Astrocyte (in vitro differentiated cells and primary cell): ENCODE data around the gene PRXL2B. TPM values are rescaled to one million over a fixed set of nuclear protein-coding genes. Genes with fewer than 3 reads are reported as not detected.

Source experiments
- DNase-seq: peaks from one replicate; pipeline ENCODE4 v3.0.0-alpha.2; 2010; ENCODE audit warnings: low read depth
- FAIRE-seq: peaks from 2 replicates; lab custom pipeline; 2011; peaks lifted over from hg19 to GRCh38; lab: Jason Lieb, UNC
- H2AFZ ChIP-seq: 2 replicates; pipeline ENCODE4 v1.6.0; 2012; ENCODE audit warnings: low read depth, low read length, inconsistent platforms
- H3K27ac ChIP-seq: 2 replicates; pipeline ENCODE4 v1.5.1; 2011; ENCODE audit warnings: low read depth, low read length, inconsistent platforms
- H3K27me3 ChIP-seq: 2 replicates; pipeline ENCODE4 v1.6.0; 2011; ENCODE audit warnings: low read length, inconsistent platforms; ENCODE audit not compliant: insufficient read depth
- H3K36me3 ChIP-seq: 2 replicates; pipeline ENCODE4 v1.5.1; 2011; ENCODE audit warnings: low read length, inconsistent platforms; ENCODE audit not compliant: insufficient read depth
- H3K4me1 ChIP-seq: 2 replicates; pipeline ENCODE4 v1.5.1; 2011; ENCODE audit warnings: low read length, inconsistent platforms; ENCODE audit not compliant: insufficient read depth
- H3K4me2 ChIP-seq: 2 replicates; pipeline ENCODE4 v1.6.0; 2012; ENCODE audit warnings: low read length, inconsistent platforms
- H3K4me3 ChIP-seq: 2 replicates; pipeline ENCODE4 v1.5.1; 2011; ENCODE audit warnings: low read depth, mild to moderate bottlenecking, low read length, inconsistent platforms; ENCODE audit not compliant: insufficient read depth
- H3K79me2 ChIP-seq: 2 replicates; pipeline ENCODE4 v1.6.0; 2012; ENCODE audit warnings: mild to moderate bottlenecking, low read length, inconsistent platforms; ENCODE audit not compliant: insufficient read depth
- H3K9ac ChIP-seq: 2 replicates; pipeline ENCODE4 v1.6.0; 2012; ENCODE audit warnings: mild to moderate bottlenecking, low read length, inconsistent platforms
- H3K9me3 ChIP-seq: 2 replicates; pipeline ENCODE4 v1.5.1; 2012; ENCODE audit warnings: low read depth, mild to moderate bottlenecking, low read length, inconsistent platforms; ENCODE audit not compliant: insufficient read depth
- H4K20me1 ChIP-seq: 2 replicates; pipeline ENCODE4 v1.6.0; 2012; ENCODE audit warnings: low read length, inconsistent platforms; ENCODE audit not compliant: insufficient read depth
- H3K27ac Mint-ChIP-seq: one replicate; pipeline ENCODE4 v1.8.0; 2021; ENCODE audit warnings: mild to moderate bottlenecking, mixed read lengths; ENCODE audit not compliant: unreplicated experiment
- H3K27me3 Mint-ChIP-seq: one replicate; pipeline ENCODE4 v1.8.0; 2021; ENCODE audit warnings: low read depth, mixed read lengths; ENCODE audit not compliant: unreplicated experiment
- H3K36me3 Mint-ChIP-seq: one replicate; pipeline ENCODE4 v1.8.0; 2021; ENCODE audit warnings: low read depth, mixed read lengths; ENCODE audit not compliant: unreplicated experiment
- H3K4me1 Mint-ChIP-seq: one replicate; pipeline ENCODE4 v1.8.0; 2021; ENCODE audit warnings: low read depth, mixed read lengths; ENCODE audit not compliant: unreplicated experiment
- H3K4me3 Mint-ChIP-seq: one replicate; pipeline ENCODE4 v1.8.0; 2021; ENCODE audit warnings: mild to moderate bottlenecking, moderate library complexity, mixed read lengths; ENCODE audit not compliant: unreplicated experiment
- H3K9me3 Mint-ChIP-seq: one replicate; pipeline ENCODE4 v1.8.0; 2021; ENCODE audit warnings: mild to moderate bottlenecking, mixed read lengths; ENCODE audit not compliant: unreplicated experiment
- CTCF ChIP-seq: IDR thresholded peaks from 2 replicates; pipeline ENCODE4 v1.5.1; 2011; ENCODE audit warnings: low read depth, mild to moderate bottlenecking, inconsistent platforms, low read length, moderate library complexity; ENCODE audit not compliant: insufficient read depth
- EZH2 ChIP-seq: IDR thresholded peaks from 2 replicates; pipeline ENCODE4 v1.6.1; 2012; ENCODE audit warnings: mild to moderate bottlenecking, low read length, inconsistent platforms; ENCODE audit not compliant: insufficient read depth
- total RNA-seq: library from RNA; stranded (reverse); gene quantifications from 2 replicates; pipeline ENCODE4 v1.2.1, GENCODE V29; 2021

Gene PRXL2B
- total RNA-seq, 1 donor from 2014 or later = 19.2 TPM

DNA sequence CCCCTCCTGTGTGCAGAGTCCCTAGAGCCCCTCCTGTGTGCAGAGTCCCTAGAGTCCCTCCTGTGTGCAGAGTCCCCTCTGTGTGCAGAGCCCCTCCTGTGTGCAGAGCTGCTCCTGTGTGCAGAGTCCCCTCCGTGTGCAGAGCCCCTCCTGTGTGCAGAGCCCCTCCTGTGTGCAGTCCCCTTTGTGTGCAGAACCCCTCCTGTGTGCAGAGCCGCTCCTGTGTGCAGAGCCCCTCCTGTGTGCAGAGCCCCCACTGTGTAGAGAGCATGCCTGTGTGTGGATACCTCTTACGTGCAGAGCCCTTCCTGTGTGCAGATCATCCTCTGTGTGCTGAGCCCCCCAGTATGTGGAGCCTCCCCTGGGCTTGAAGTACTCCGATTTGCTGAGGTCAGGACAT is 48.2 kb upstream of the PRXL2B start:
- no peaks in the 10 kb centered on the region for H3K9me3 Mint-ChIP-seq
- H3K4me3 Mint-ChIP-seq = no peak overlapping the region
- H4K20me1 ChIP-seq = no peaks in the 10 kb centered on the region
- H3K27me3 ChIP-seq = peaks cover 2% of the 10 kb centered on the region
- H3K9me3 ChIP-seq = no peaks in the 10 kb centered on the region
- H3K4me1 Mint-ChIP-seq = peaks cover 10% of the 10 kb centered on the region
- no peak for DNase-seq
- H2AFZ ChIP-seq = no peak overlapping the region
- no peaks in the 10 kb centered on the region for H3K79me2 ChIP-seq
- H3K4me2 ChIP-seq = no peak overlapping the region
- no peak overlapping the region for H3K27ac ChIP-seq
- H3K27me3 Mint-ChIP-seq = peaks cover 30% of the 10 kb centered on the region
- no peak for FAIRE-seq
- H3K36me3 Mint-ChIP-seq = no peaks in the 10 kb centered on the region
- no peak overlapping the region for H3K27ac Mint-ChIP-seq
- no peak overlapping the region for H3K9ac ChIP-seq
- H3K4me1 ChIP-seq = peaks cover 28% of the 10 kb centered on the region
- H3K36me3 ChIP-seq = no peaks in the 10 kb centered on the region
- no peak overlapping the region for H3K4me3 ChIP-seq
- TF ChIP-seq EZH2 (no peak), CTCF (no peak)

GRCh38 chr1:2538872-2539271 is 47.7 kb upstream of the PRXL2B start:
- H3K4me3 Mint-ChIP-seq = no peak overlapping the region
- no peak overlapping the region for H3K27ac ChIP-seq
- no peaks in the 10 kb centered on the region for H3K9me3 Mint-ChIP-seq
- TF ChIP-seq EZH2 = no peak
- TF ChIP-seq CTCF = no peak
- no peaks in the 10 kb centered on the region for H4K20me1 ChIP-seq
- peaks cover 28% of the 10 kb centered on the region for H3K27me3 Mint-ChIP-seq
- H3K27me3 ChIP-seq = peaks cover 2% of the 10 kb centered on the region
- no peak for DNase-seq
- peaks cover 10% of the 10 kb centered on the region for H3K4me1 Mint-ChIP-seq
- no peak overlapping the region for H3K9ac ChIP-seq
- no peak for FAIRE-seq
- H3K79me2 ChIP-seq = no peaks in the 10 kb centered on the region
- H3K4me2 ChIP-seq = no peak overlapping the region
- H2AFZ ChIP-seq = no peak overlapping the region
- no peaks in the 10 kb centered on the region for H3K36me3 ChIP-seq
- H3K4me3 ChIP-seq = no peak overlapping the region
- no peaks in the 10 kb centered on the region for H3K9me3 ChIP-seq
- no peak overlapping the region for H3K27ac Mint-ChIP-seq
- peaks cover 29% of the 10 kb centered on the region for H3K4me1 ChIP-seq
- H3K36me3 Mint-ChIP-seq = no peaks in the 10 kb centered on the region

- no peak overlapping the region for H3K4me3 Mint-ChIP-seq
- no peaks in the 10 kb centered on the region for H3K36me3 ChIP-seq
- H3K27me3 Mint-ChIP-seq = peaks cover 25% of the 10 kb centered on the region
These were observed 47.2 kb upstream of the PRXL2B start for GRCh38 chr1:2539312-2539907.

More at GRCh38 chr1:2539312-2539907, 47.2 kb upstream of the PRXL2B start:
- H4K20me1 ChIP-seq = no peaks in the 10 kb centered on the region
- H2AFZ ChIP-seq = no peak overlapping the region
- Mint-ChIP-seq H3K9me3 (no peaks in the 10 kb centered on the region), H3K36me3 (no peaks in the 10 kb centered on the region), H3K27ac (no peak overlapping the region), H3K4me1 (peaks cover 7% of the 10 kb centered on the region)
- peaks cover 2% of the 10 kb centered on the region for H3K27me3 ChIP-seq
- no peak overlapping the region for H3K4me2 ChIP-seq
- H3K4me3 ChIP-seq = no peak overlapping the region
- no peaks in the 10 kb centered on the region for H3K9me3 ChIP-seq
- DNase-seq (no peak), FAIRE-seq (no peak)
- TF ChIP-seq CTCF (no peak), EZH2 (no peak)
- H3K79me2 ChIP-seq = no peaks in the 10 kb centered on the region
- no peak overlapping the region for H3K9ac ChIP-seq
- H3K4me1 ChIP-seq = peaks cover 26% of the 10 kb centered on the region
- no peak overlapping the region for H3K27ac ChIP-seq
